RWPE2 (cell line): Measurements from ENCODE around the gene TRAPPC5.
"Not testable (repeated sequence)": the region's sequence is repeated elsewhere in the genome, so short reads cannot be mapped to it uniquely, and the experiment has no call there.

Experiments used
- ATAC-seq: fragments of 200-7000 bp; cut with Tn5 transposase; 3 replicates; pipeline ENCODE4 v1.9.1; 2021; ENCODE audit warnings: low read depth
- DNase-seq: peaks from one replicate; pipeline ENCODE4 v3.0.0-alpha.2; 2020; ENCODE audit warnings: low spot score
- H3K27ac ChIP-seq: fragments of 450-650 bp; 2 replicates; pipeline ENCODE4 v1.5.1; 2017; ENCODE audit warnings: mild to moderate bottlenecking; ENCODE audit not compliant: poor library complexity, severe bottlenecking
- H3K27me3 ChIP-seq: fragments of 250-450 bp; sonication (Bioruptor Pico); 2 replicates; pipeline ENCODE4 v1.5.1; 2021; ENCODE audit warnings: mild to moderate bottlenecking, moderate library complexity; ENCODE audit not compliant: insufficient read depth, poor library complexity, severe bottlenecking
- H3K36me3 ChIP-seq: fragments of 250-450 bp; sonication (Bioruptor Pico); 2 replicates; pipeline ENCODE4 v1.5.1; 2020; ENCODE audit warnings: low read depth, mild to moderate bottlenecking, moderate library complexity
- H3K4me1 ChIP-seq: fragments of 250-450 bp; sonication (Bioruptor Pico); 2 replicates; pipeline ENCODE4 v1.5.1; 2021; ENCODE audit warnings: mild to moderate bottlenecking, moderate library complexity; ENCODE audit not compliant: insufficient read depth, poor library complexity, severe bottlenecking
- H3K4me3 ChIP-seq: fragments of 250-450 bp; sonication (Bioruptor Pico); 2 replicates; pipeline ENCODE4 v1.5.1; 2021; ENCODE audit warnings: mild to moderate bottlenecking, moderate library complexity; ENCODE audit not compliant: severe bottlenecking
- H3K9me3 ChIP-seq: fragments of 250-450 bp; sonication (Bioruptor Pico); 2 replicates; pipeline ENCODE4 v1.5.1; 2021; ENCODE audit warnings: mild to moderate bottlenecking, moderate library complexity; ENCODE audit not compliant: severe bottlenecking
- TF ChIP-seq, protein P1 (sequence below): fragments of 450-650 bp; IDR thresholded peaks from one replicate; pipeline ENCODE4 v1.5.1; 2017; ENCODE audit warnings: mild to moderate bottlenecking, moderate library complexity; ENCODE audit not compliant: poor library complexity, severe bottlenecking

Gene TRAPPC5

DNA sequence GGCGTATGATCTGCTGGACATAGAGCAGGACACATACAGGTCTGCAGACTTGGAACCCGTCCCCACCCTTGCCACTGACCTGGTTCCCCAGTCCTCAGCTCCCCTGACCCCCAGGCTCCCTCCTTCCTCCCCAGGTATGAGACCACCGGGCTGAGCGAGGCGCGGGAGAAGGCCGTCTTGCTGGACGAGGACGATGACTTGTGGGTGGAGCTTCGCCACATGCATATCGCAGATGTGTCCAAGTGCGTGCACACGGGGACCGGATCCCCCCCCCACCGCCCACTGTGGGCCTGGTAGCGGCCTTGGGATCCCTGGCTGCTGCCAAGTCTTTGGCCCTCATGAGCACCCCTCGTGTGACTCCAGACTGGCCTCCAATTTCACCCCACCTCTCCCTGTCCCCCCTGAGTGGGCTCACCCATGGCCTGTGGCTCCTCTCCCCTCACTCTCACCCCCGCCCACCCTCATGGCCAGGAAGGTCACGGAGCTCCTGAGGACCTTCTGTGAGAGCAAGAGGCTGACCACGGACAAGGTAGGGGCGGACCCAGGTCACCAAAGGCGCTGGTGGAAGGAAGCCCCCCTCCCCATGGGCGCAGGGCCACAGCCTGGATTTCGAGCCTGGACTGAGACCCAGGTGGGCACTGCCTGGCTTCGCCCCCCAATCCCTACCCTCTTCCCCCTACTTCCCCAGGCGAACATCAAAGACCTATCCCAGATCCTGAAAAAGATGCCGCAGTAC, 38.2 kb upstream of the TRAPPC5 start:
- DNase-seq (no peak), ATAC-seq (no peak)
- H3K4me1 ChIP-seq: no peaks in the 10 kb centered on the region
- no peaks in the 10 kb centered on the region for H3K9me3 ChIP-seq
- no peak overlapping the region for H3K4me3 ChIP-seq
- H3K27ac ChIP-seq: no peak overlapping the region
- H3K36me3 ChIP-seq: no peaks in the 10 kb centered on the region; the same call in 1 of the 2 replicates
- no peaks in the 10 kb centered on the region for H3K27me3 ChIP-seq
- TF ChIP-seq, protein P1, sequence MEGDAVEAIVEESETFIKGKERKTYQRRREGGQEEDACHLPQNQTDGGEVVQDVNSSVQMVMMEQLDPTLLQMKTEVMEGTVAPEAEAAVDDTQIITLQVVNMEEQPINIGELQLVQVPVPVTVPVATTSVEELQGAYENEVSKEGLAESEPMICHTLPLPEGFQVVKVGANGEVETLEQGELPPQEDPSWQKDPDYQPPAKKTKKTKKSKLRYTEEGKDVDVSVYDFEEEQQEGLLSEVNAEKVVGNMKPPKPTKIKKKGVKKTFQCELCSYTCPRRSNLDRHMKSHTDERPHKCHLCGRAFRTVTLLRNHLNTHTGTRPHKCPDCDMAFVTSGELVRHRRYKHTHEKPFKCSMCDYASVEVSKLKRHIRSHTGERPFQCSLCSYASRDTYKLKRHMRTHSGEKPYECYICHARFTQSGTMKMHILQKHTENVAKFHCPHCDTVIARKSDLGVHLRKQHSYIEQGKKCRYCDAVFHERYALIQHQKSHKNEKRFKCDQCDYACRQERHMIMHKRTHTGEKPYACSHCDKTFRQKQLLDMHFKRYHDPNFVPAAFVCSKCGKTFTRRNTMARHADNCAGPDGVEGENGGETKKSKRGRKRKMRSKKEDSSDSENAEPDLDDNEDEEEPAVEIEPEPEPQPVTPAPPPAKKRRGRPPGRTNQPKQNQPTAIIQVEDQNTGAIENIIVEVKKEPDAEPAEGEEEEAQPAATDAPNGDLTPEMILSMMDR: no peak

DNA sequence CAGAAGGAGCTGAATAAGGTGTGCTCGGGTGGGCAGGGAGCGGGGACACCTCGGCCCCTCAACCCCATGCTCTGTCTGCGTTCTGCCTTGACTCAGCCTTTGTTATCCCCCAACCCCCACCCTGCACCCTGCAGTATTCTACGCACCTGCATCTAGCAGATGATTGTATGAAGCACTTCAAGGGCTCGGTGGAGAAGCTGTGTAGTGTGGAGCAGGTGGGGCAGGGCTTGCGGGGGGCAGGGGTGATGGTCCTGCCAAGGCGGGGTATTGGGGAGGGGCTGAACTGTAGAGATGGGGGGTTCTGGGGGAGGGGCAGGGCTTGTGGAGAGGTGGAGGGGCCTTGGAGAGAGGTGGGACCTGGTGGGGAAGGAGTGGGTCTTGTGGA, 37.6 kb upstream of the TRAPPC5 start:
- ATAC-seq: no peak
- H3K9me3 ChIP-seq: no peaks in the 10 kb centered on the region
- H3K27me3 ChIP-seq: no peaks in the 10 kb centered on the region
- no peak overlapping the region for H3K27ac ChIP-seq
- H3K36me3 ChIP-seq: no peaks in the 10 kb centered on the region; the same call in 1 of the 2 replicates
- no peak for DNase-seq
- no peaks in the 10 kb centered on the region for H3K4me1 ChIP-seq
- TF ChIP-seq, protein P1: no peak
- H3K4me3 ChIP-seq: no peak overlapping the region

DNA sequence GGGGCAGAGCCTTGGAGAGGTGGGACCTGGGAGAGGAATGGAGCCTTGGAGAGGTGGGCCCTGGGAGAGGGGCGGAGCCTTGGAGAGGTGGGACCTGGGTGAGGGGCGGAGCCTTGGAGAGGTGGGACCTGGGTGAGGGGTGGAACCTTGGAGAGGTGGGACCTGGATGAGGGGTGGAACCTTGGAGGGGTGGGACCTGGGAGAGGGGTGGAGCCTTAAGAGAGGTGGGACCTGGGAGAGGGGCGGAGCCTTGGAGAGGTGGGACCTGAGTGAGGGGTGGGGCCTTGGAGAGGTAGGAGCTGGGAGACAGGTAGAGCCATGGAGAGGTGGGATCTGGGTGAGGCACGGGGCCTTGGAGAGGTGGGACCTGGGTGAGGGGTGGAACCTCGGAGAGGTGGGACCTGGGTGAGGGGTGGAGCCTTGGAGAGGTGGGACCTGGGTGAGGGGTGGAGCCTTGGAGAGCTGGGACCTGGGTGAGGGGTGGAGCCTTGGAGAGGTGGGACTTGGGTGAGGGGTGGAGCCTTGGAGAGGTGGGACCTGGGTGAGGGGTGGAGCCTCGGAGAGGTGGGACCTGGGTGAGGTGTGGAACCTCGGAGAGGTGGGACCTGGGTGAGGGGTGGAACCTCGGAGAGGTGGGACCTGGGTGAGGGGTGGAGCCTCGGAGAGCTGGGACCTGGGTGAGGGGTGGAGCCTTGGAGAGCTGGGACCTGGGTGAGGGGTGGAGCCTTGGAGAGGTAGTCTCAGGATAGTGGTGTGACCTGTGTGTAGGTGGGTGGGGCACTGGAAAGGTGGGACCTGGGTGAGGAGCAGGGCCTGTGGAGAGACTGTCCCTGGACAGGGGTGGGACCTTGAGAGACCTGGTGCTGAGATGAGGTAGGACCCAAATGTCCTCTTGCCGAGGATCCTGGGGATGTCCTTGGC, 36.7 kb upstream of the TRAPPC5 start:
- not testable (repeated sequence) for DNase-seq, H3K4me3 ChIP-seq, H3K27ac ChIP-seq, H3K27me3 ChIP-seq, H3K9me3 ChIP-seq, H3K4me1 ChIP-seq, H3K36me3 ChIP-seq, ATAC-seq

DNA sequence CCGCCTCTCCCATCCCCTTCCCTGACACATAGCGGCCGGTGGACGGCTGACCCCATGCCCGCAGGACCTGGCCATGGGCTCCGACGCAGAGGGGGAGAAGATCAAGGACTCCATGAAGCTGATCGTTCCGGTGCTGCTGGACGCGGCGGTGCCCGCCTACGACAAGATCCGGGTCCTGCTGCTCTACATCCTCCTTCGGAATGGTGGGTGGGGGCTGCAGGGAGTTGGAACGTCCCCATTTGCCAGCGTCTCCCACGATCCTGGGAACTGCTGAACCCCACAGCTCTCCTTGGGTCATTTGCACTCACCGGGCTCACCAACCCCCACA, 36.1 kb upstream of the TRAPPC5 start:
- TF ChIP-seq, protein P1: no peak
- Histone ChIP-seq H3K9me3 (no peaks in the 10 kb centered on the region), H3K27ac (no peak overlapping the region), H3K4me3 (no peak overlapping the region), H3K4me1 (no peaks in the 10 kb centered on the region), H3K36me3 (no peaks in the 10 kb centered on the region; the same call in 1 of the 2 replicates), H3K27me3 (no peaks in the 10 kb centered on the region)
- ATAC-seq: no peak
- DNase-seq: no peak

DNA sequence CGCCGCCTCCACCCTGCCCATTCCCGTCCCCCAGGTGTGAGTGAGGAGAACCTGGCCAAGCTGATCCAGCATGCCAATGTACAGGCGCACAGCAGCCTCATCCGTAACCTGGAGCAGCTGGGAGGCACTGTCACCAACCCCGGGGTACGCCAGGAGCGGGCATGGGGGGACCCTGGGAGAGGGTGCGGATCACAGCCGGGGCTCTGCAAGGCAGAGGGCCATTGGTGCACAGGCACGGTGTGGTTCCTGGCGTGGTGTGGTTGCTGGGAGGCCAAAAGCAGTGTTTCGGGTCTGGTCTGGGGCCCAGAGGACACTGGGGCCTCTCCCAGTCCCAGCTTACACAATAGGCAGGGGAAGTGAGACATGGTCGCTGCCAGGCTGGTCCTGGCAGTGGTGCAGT, 35.5 kb upstream of the TRAPPC5 start:
- Histone ChIP-seq H3K27ac (no peak overlapping the region), H3K4me1 (no peaks in the 10 kb centered on the region), H3K9me3 (no peaks in the 10 kb centered on the region), H3K36me3 (no peaks in the 10 kb centered on the region; the same call in 1 of the 2 replicates), H3K27me3 (no peaks in the 10 kb centered on the region), H3K4me3 (no peak overlapping the region)
- TF ChIP-seq, protein P1: no peak
- DNase-seq: no peak
- ATAC-seq: no peak
